ENCODE measurements around the gene FAM168A. TPM values are rescaled to one million over a fixed set of nuclear protein-coding genes. Genes with fewer than 3 reads are reported as not detected.

FAM168A gene
- total and polyA plus RNA-seq, 10 of the 15 experiments (the other 5 are each of a cell fraction or from before 2014, with no cell fraction given), result 1.7 to 20.0 (median 10.0) TPM

DNA sequence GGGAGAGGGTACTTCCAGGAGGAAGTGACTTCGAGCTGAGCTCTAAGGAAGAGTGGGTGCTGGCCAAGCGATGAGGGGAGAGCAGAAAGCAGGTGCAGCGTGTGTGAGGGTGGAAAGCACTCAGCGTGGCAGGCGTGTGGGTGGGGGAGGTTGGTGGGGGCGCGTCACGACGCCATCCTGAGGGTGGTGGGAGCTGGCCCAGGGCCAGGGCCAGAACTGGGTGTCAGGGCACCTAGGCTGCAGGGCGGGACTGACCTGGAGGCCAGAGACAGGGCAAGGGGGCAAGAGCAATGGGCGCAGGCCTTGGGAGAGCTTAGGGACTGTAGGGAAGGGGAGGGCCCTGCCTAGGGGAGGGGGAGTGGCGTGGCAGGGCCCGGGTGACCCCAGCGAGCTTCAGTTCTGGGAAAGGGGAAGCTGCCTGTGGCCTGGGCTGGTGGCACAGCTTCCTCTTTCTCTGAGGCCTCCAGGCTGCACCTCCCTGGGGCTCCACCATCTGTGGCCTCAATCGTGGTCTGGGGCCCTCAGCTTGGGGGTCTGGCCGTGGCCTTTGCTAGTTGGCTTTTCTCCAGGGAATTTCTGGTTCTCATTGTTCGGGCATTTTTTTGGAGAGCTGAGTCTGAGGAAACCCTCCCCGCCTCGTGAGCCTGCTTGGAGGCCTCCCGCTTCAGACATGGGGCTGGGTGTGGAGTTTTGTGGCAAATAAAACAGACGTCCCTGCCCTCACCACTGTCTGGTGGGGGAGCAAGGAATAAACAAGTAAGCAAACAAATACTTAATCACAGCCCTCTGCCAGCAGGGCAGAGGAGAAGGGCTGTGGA is 212.8 kb downstream of the FAM168A start (continued):
- TF ChIP-seq, protein P1, sequence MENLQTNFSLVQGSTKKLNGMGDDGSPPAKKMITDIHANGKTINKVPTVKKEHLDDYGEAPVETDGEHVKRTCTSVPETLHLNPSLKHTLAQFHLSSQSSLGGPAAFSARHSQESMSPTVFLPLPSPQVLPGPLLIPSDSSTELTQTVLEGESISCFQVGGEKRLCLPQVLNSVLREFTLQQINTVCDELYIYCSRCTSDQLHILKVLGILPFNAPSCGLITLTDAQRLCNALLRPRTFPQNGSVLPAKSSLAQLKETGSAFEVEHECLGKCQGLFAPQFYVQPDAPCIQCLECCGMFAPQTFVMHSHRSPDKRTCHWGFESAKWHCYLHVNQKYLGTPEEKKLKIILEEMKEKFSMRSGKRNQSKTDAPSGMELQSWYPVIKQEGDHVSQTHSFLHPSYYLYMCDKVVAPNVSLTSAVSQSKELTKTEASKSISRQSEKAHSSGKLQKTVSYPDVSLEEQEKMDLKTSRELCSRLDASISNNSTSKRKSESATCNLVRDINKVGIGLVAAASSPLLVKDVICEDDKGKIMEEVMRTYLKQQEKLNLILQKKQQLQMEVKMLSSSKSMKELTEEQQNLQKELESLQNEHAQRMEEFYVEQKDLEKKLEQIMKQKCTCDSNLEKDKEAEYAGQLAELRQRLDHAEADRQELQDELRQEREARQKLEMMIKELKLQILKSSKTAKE (IDR thresholded peaks at IDR 0.05; ENCODE audit: low read depth, poor library complexity, severe bottlenecking), result peak; percentile 68
- peak; percentile 28; the same call in 1 of the 2 replicates for TF ChIP-seq EED (IDR thresholded peaks at IDR 0.05; ENCODE audit: low read depth)
- TF ChIP-seq ZSCAN29 (IDR thresholded peaks at IDR 0.05), result no peak
- TF ChIP-seq ZNF622 (IDR thresholded peaks at IDR 0.05), result no peak
- no peak for TF ChIP-seq MXI1 (IDR thresholded peaks at IDR 0.05; ENCODE audit: low read depth, low read length)
- peak; percentile 92 for TF ChIP-seq NR2F1 (conservative IDR thresholded peaks at IDR 0.05)
- TF ChIP-seq, protein P2, sequence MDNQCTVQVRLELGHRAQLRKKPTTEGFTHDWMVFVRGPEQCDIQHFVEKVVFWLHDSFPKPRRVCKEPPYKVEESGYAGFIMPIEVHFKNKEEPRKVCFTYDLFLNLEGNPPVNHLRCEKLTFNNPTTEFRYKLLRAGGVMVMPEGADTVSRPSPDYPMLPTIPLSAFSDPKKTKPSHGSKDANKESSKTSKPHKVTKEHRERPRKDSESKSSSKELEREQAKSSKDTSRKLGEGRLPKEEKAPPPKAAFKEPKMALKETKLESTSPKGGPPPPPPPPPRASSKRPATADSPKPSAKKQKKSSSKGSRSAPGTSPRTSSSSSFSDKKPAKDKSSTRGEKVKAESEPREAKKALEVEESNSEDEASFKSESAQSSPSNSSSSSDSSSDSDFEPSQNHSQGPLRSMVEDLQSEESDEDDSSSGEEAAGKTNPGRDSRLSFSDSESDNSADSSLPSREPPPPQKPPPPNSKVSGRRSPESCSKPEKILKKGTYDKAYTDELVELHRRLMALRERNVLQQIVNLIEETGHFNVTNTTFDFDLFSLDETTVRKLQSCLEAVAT (IDR thresholded peaks at IDR 0.05), result peak; percentile 73
- peak; percentile 96 for TF ChIP-seq IKZF1 (conservative IDR thresholded peaks at IDR 0.05)
- no peak for TF ChIP-seq ZNF217 (IDR thresholded peaks at IDR 0.05)
- TF ChIP-seq RELA (IDR thresholded peaks at IDR 0.05; ENCODE audit: borderline replicate concordance, partially characterized antibody), result peak; percentile 18
- TF ChIP-seq, protein P3, sequence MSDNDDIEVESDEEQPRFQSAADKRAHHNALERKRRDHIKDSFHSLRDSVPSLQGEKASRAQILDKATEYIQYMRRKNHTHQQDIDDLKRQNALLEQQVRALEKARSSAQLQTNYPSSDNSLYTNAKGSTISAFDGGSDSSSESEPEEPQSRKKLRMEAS (IDR thresholded peaks at IDR 0.05; ENCODE audit: low read depth, low read length), result peak; percentile 56; the same call in 1 of the 2 replicates
- TF ChIP-seq, protein P4, sequence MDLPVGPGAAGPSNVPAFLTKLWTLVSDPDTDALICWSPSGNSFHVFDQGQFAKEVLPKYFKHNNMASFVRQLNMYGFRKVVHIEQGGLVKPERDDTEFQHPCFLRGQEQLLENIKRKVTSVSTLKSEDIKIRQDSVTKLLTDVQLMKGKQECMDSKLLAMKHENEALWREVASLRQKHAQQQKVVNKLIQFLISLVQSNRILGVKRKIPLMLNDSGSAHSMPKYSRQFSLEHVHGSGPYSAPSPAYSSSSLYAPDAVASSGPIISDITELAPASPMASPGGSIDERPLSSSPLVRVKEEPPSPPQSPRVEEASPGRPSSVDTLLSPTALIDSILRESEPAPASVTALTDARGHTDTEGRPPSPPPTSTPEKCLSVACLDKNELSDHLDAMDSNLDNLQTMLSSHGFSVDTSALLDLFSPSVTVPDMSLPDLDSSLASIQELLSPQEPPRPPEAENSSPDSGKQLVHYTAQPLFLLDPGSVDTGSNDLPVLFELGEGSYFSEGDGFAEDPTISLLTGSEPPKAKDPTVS (IDR thresholded peaks at IDR 0.05; ENCODE audit: low read depth, low read length), result no peak
- no peak; the same call in 1 of the 2 replicates for TF ChIP-seq CHD2 (IDR thresholded peaks at IDR 0.05; ENCODE audit: borderline replicate concordance, low read depth, low read length)
